ENCODE measurements around the gene MACROD2. TPM values are rescaled to one million over a fixed set of nuclear protein-coding genes. Genes with fewer than 3 reads are reported as not detected.

The MACROD2 gene
- total and polyA plus RNA-seq, 9 donors: 3.7 to 25.5 (median 7.8) TPM

DNA sequence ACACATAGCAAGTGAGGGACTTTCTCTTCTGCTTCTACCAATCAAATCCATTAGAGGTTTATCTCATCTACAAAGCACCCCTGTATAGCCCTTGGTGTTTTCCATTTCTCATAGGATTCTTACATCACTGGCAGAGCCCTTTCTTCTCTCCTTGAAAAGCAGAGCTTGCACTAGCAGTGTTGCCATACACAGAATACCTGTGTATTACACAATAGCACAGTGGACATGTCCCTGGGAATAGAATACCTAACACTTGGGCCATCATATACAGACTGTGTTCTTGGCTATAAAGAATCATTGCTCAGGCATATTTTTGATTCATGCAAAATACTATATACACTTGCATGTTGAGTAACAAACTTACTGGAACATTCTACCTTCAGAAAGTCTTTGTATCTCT lies 1996.0 kb downstream of the MACROD2 start:
- TF ChIP-seq, protein P1, sequence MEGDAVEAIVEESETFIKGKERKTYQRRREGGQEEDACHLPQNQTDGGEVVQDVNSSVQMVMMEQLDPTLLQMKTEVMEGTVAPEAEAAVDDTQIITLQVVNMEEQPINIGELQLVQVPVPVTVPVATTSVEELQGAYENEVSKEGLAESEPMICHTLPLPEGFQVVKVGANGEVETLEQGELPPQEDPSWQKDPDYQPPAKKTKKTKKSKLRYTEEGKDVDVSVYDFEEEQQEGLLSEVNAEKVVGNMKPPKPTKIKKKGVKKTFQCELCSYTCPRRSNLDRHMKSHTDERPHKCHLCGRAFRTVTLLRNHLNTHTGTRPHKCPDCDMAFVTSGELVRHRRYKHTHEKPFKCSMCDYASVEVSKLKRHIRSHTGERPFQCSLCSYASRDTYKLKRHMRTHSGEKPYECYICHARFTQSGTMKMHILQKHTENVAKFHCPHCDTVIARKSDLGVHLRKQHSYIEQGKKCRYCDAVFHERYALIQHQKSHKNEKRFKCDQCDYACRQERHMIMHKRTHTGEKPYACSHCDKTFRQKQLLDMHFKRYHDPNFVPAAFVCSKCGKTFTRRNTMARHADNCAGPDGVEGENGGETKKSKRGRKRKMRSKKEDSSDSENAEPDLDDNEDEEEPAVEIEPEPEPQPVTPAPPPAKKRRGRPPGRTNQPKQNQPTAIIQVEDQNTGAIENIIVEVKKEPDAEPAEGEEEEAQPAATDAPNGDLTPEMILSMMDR (IDR thresholded peaks at IDR 0.05): no peak
- TF ChIP-seq EP300 (IDR thresholded peaks at IDR 0.05) (no peak), POLR2A (IDR thresholded peaks at IDR 0.05) (no peak)
- Histone ChIP-seq H3K9me3 (no peaks in the 10 kb centered on the region), H3K36me3 (no peaks in the 10 kb centered on the region), H3K27ac (no peak overlapping the region), H3K27me3 (no peaks in the 10 kb centered on the region), H3K4me1 (ENCODE audit: insufficient read depth) (no peaks in the 10 kb centered on the region), H3K4me3 (no peak overlapping the region)
- intact Hi-C loops (cut with DNase I): no loop called here
- no peak for DNase-seq

DNA sequence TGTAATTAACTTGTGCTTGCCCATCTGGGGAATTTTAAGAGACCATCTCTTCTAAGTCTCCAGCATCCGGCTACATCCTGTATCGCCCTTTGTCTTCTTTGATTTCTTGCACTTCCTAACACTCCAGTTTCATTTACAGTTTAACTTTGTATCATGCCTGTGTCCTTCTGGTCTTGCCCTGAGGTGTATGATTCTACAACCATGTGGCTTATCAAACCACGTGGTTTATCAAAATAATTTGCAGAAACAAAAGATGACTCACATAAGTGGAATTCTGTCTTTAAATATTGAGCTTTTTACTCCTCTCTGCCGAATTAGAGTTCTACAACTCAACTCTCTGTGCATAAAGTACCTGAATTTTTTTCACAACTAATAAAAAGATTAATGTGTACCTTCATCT lies 1997.2 kb downstream of the MACROD2 start:
- Histone ChIP-seq H3K36me3 (no peaks in the 10 kb centered on the region), H3K27me3 (no peaks in the 10 kb centered on the region), H3K27ac (no peak overlapping the region), H3K4me3 (no peak overlapping the region), H3K4me1 (ENCODE audit: insufficient read depth) (no peaks in the 10 kb centered on the region), H3K9me3 (no peaks in the 10 kb centered on the region)
- WGBS, 3 donors: 24 to 45% (median 45%) methylated on average over 4 of the region's 4 CpGs
- TF ChIP-seq, protein P1 (IDR thresholded peaks at IDR 0.05): no peak
- no peak for TF ChIP-seq POLR2A (IDR thresholded peaks at IDR 0.05)
- no peak for TF ChIP-seq EP300 (IDR thresholded peaks at IDR 0.05)
- intact Hi-C loops (cut with DNase I): no loop called here
- no peak for DNase-seq

GRCh38 chr20:16000112-16000511 lies 2004.8 kb downstream of the MACROD2 start:
- 92 to 100% (median 100%) methylated on average over 1 of the region's 1 CpG for WGBS, 3 donors
- Histone ChIP-seq H3K27ac (no peak overlapping the region), H3K4me1 (ENCODE audit: insufficient read depth) (peaks cover 4% of the 10 kb centered on the region), H3K36me3 (no peaks in the 10 kb centered on the region), H3K4me3 (no peak overlapping the region), H3K27me3 (no peaks in the 10 kb centered on the region), H3K9me3 (no peaks in the 10 kb centered on the region)
- TF ChIP-seq POLR2A (IDR thresholded peaks at IDR 0.05) (no peak), EP300 (IDR thresholded peaks at IDR 0.05) (no peak)
- TF ChIP-seq, protein P1 (IDR thresholded peaks at IDR 0.05): no peak
- intact Hi-C loops (cut with DNase I): no loop called here
- DNase-seq: no peak

GRCh38 chr20:16001286-16001685 lies 2006.0 kb downstream of the MACROD2 start:
- TF ChIP-seq POLR2A (IDR thresholded peaks at IDR 0.05) (no peak), EP300 (IDR thresholded peaks at IDR 0.05) (no peak)
- TF ChIP-seq, protein P1 (IDR thresholded peaks at IDR 0.05): no peak

DNA sequence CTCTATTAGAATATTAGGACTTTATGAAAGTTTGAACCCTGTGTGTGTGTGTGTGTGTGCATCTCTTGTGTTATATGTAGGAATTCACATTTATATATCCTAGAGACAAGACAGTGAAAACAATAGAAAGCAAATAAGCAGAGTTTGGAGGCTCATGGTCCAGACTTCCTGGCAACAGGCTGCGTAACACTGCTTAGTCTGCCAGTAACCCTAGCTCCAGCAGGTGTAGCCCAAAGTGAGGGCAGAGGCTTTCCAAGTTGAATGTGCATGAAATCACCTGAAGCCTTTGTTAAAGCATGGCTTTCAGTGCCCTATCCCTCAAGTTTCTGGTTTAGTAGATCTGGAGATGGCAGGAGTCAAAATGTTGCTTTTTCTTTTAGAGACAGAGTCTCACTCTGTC lies 2008.0 kb downstream of the MACROD2 start:
- H3K27ac ChIP-seq: no peak overlapping the region
- peaks cover 4% of the 10 kb centered on the region for H3K4me1 ChIP-seq (ENCODE audit: insufficient read depth)
- no peaks in the 10 kb centered on the region for H3K27me3 ChIP-seq
- H3K4me3 ChIP-seq: no peak overlapping the region
- H3K36me3 ChIP-seq: no peaks in the 10 kb centered on the region
- no peaks in the 10 kb centered on the region for H3K9me3 ChIP-seq
- no peak for DNase-seq
- TF ChIP-seq POLR2A (IDR thresholded peaks at IDR 0.05) (no peak), EP300 (IDR thresholded peaks at IDR 0.05) (no peak)
- TF ChIP-seq, protein P1 (IDR thresholded peaks at IDR 0.05): no peak
- intact Hi-C loops (cut with DNase I): no loop called here
- 92 to 100% (median 96%) methylated on average over 1 of the region's 1 CpG for WGBS, 3 donors

More at GRCh38 chr20:16001286-16001685, 2006.0 kb downstream of the MACROD2 start:
- no peak overlapping the region for H3K27ac ChIP-seq
- H3K4me3 ChIP-seq: no peak overlapping the region
- H3K36me3 ChIP-seq: no peaks in the 10 kb centered on the region
- intact Hi-C loops (cut with DNase I): no loop called here
- 55 to 68% (median 57%) methylated on average over 2 of the region's 2 CpGs for WGBS, 3 donors
- no peak for DNase-seq
- H3K4me1 ChIP-seq (ENCODE audit: insufficient read depth): peaks cover 4% of the 10 kb centered on the region
- H3K9me3 ChIP-seq: no peaks in the 10 kb centered on the region
- H3K27me3 ChIP-seq: no peaks in the 10 kb centered on the region

Measured in ovary (tissue), 9 donors.